IMR-90 (cell line): ENCODE results near the gene N4BP2. TPM values are rescaled to one million over a fixed set of nuclear protein-coding genes. Genes with fewer than 3 reads are reported as not detected.

Source experiments
- ATAC-seq: fragments of 200-7000 bp; cut with Tn5 transposase; 2 replicates; pipeline ENCODE4 v1.9.1; 2020; ENCODE audit warnings: low read depth, mild to moderate bottlenecking, moderate library complexity
- BruUV-seq: library from RNA; stranded (reverse); fragments of 400-500 nt; replicated peaks from 2 replicates; lab custom pipeline; 2021; lab: Mats Ljungman, UMichigan
- CTCF ChIA-PET: fragments of 300-600 bp; formaldehyde crosslinking; extraction: SDS; loops from one replicate; lab custom pipeline; 2021; ENCODE audit warnings: antibody characterized with exemption; lab: Yijun Ruan, JAX
- POLR2A ChIA-PET: fragments of 300-600 bp; sonication (Branson Sonifier 250); formaldehyde crosslinking; loops from one replicate; lab custom pipeline; 2022; ENCODE audit warnings: antibody characterized with exemption; ENCODE audit not compliant: unreplicated experiment; lab: Charles Lee
- DNase-seq: peaks from one replicate; pipeline ENCODE4 v3.0.0; 2013
- H2AFZ ChIP-seq: replicated peaks from 2 replicates; pipeline ENCODE3; 2013; ENCODE audit warnings: low read length, mild to moderate bottlenecking; ENCODE audit not compliant: poor library complexity
- H2AK5ac ChIP-seq: 2 replicates; pipeline ENCODE4 v1.6.1; 2013; ENCODE audit warnings: low read depth, low read length, inconsistent platforms
- H2AK9ac ChIP-seq: replicated peaks from 2 replicates; pipeline ENCODE3; 2013; ENCODE audit warnings: mild to moderate bottlenecking, low read depth, low read length, moderate library complexity; ENCODE audit not compliant: poor library complexity
- H2BK120ac ChIP-seq: 2 replicates; pipeline ENCODE4 v1.6.1; 2013; ENCODE audit warnings: low read depth, low read length, inconsistent platforms
- H2BK15ac ChIP-seq: 3 replicates; pipeline ENCODE4 v1.6.1; 2013; ENCODE audit warnings: low read depth, low read length, inconsistent platforms
- H2BK20ac ChIP-seq: 2 replicates; pipeline ENCODE4 v1.6.1; 2013; ENCODE audit warnings: low read depth, mild to moderate bottlenecking, inconsistent platforms, low read length, moderate library complexity
- H2BK5ac ChIP-seq: 2 replicates; pipeline ENCODE4 v1.6.1; 2013; ENCODE audit warnings: mild to moderate bottlenecking, low read depth, low read length, inconsistent platforms; ENCODE audit not compliant: poor library complexity, severe bottlenecking
- H3K14ac ChIP-seq: replicated peaks from 2 replicates; pipeline ENCODE4 v1.6.1; 2013; ENCODE audit warnings: low read depth, low read length, inconsistent platforms
- H3K18ac ChIP-seq: 2 replicates; pipeline ENCODE4 v1.6.1; 2013; ENCODE audit warnings: low read depth, low read length, control low read depth
- H3K23ac ChIP-seq: 2 replicates; pipeline ENCODE4 v1.6.1; 2013; ENCODE audit warnings: low read depth, low read length, inconsistent platforms
- H3K27ac ChIP-seq: 2 replicates; pipeline ENCODE4 v1.5.1; 2013; ENCODE audit warnings: mild to moderate bottlenecking, control low read depth, low read length; ENCODE audit not compliant: insufficient read depth
- H3K27me3 ChIP-seq: 2 replicates; pipeline ENCODE4 v1.6.1; 2013; ENCODE audit warnings: low read length; ENCODE audit not compliant: control insufficient read depth, insufficient read depth
- H3K36me3 ChIP-seq: 2 replicates; pipeline ENCODE4 v1.6.1; 2013; ENCODE audit warnings: low read length, mixed read lengths; ENCODE audit not compliant: control insufficient read depth, insufficient read depth
- H3K4ac ChIP-seq: 2 replicates; pipeline ENCODE4 v1.6.1; 2013; ENCODE audit warnings: low read depth, low read length, inconsistent platforms
- H3K4me1 ChIP-seq: 2 replicates; pipeline ENCODE4 v1.6.1; 2013; ENCODE audit warnings: low read length, mixed read lengths; ENCODE audit not compliant: control insufficient read depth, insufficient read depth
- H3K4me2 ChIP-seq: 2 replicates; pipeline ENCODE4 v1.6.1; 2013; ENCODE audit warnings: low read depth, mild to moderate bottlenecking, control low read depth, low read length, moderate library complexity
- H3K4me3 ChIP-seq: 2 replicates; pipeline ENCODE4 v1.5.1; 2013; ENCODE audit warnings: low read depth, mild to moderate bottlenecking, control low read depth, low read length, moderate library complexity; ENCODE audit not compliant: insufficient read depth
- H3K56ac ChIP-seq: 2 replicates; pipeline ENCODE4 v1.6.1; 2013; ENCODE audit warnings: low read length, inconsistent platforms; ENCODE audit not compliant: insufficient read depth; ENCODE audit errors: extremely low read depth
- H3K79me1 ChIP-seq, 2 experiments: 2 replicates each; pipeline ENCODE4 v1.6.1; 2013; ENCODE audit warnings: low read length in 2 of 2, inconsistent platforms in 1 of 2, low read depth in 1 of 2
- H3K9ac ChIP-seq: 2 replicates; pipeline ENCODE4 v1.6.1; 2013; ENCODE audit warnings: low read depth, low read length, control low read depth
- H3K9me1 ChIP-seq: 2 replicates; pipeline ENCODE4 v1.6.1; 2013; ENCODE audit warnings: low read length, inconsistent platforms; ENCODE audit not compliant: insufficient read depth
- H3K9me3 ChIP-seq: 2 replicates; pipeline ENCODE4 v1.6.1; 2013; ENCODE audit warnings: low read length; ENCODE audit not compliant: control insufficient read depth, insufficient read depth
- H4K20me1 ChIP-seq: 2 replicates; pipeline ENCODE4 v1.6.1; 2013; ENCODE audit warnings: low read length, inconsistent platforms; ENCODE audit not compliant: insufficient read depth
- H4K5ac ChIP-seq: 2 replicates; pipeline ENCODE4 v1.6.1; 2013; ENCODE audit warnings: mild to moderate bottlenecking, low read depth, low read length, control low read depth
- H4K8ac ChIP-seq, 2 experiments: 2 replicates each; pipeline ENCODE4 v1.6.1; 2013; ENCODE audit warnings: low read depth in 2 of 2, low read length in 2 of 2, control low read depth in 1 of 2, inconsistent platforms in 1 of 2
- H4K91ac ChIP-seq: 2 replicates; pipeline ENCODE4 v1.6.1; 2013; ENCODE audit warnings: low read depth, low read length, inconsistent platforms; ENCODE audit not compliant: insufficient read depth
- FOS ChIP-seq: fragments of 150-350 bp; IDR thresholded peaks from 2 replicates; pipeline ENCODE4 v1.6.1; 2016; ENCODE audit warnings: low read depth, low read length
- RCOR1 ChIP-seq: IDR thresholded peaks from 2 replicates; pipeline ENCODE4 v1.6.1; 2012; ENCODE audit warnings: mild to moderate bottlenecking, low read length, improper control_type of control experiment; ENCODE audit not compliant: insufficient replicate concordance
- RFX5 ChIP-seq: IDR thresholded peaks from 2 replicates; pipeline ENCODE4 v1.8.0; 2012; ENCODE audit warnings: low read depth, mild to moderate bottlenecking, low read length, moderate library complexity
- USF2 ChIP-seq: fragments of 150-350 bp; IDR thresholded peaks from 2 replicates; pipeline ENCODE4 v1.6.1; 2017; ENCODE audit warnings: mild to moderate bottlenecking, antibody characterized with exemption, low read length, low read depth
- WGBS, 2 experiments: methylation state at CpG; one replicate each; pipeline versions ENCODE4 v1.1.5 to v1.1.7; 2013; ENCODE audit warnings: missing lambda C conversion rate in 2 of 2; ENCODE audit not compliant: insufficient read length in 1 of 2; ENCODE audit errors: extremely low coverage in 2 of 2; 5-methylcytosine and 5-hydroxymethylcytosine counted together
- dilution Hi-C: fragments of 300-500 bp; cut with HindIII; formaldehyde crosslinking; loops from one replicate; pipeline ENCODE4 v1.14.3; 2018; ENCODE audit warnings: low sequenced_read_pairs; ENCODE audit not compliant: unreplicated experiment
- in situ Hi-C: fragments of 300-500 bp; cut with MboI; formaldehyde crosslinking; loops from 3 replicates; pipeline ENCODE4 v1.14.3; 2019; ENCODE audit warnings: low sequenced_read_pairs, inconsistent platforms, mixed read lengths
- intact Hi-C: fragments of 100-400 bp; cut with micrococcal nuclease; formaldehyde crosslinking; loops from 2 replicates; pipeline ENCODE4 v1.10.0; 2022
- polyA plus RNA-seq, 3 experiments: library from polyadenylated mRNA; depleted of rRNA; stranded (reverse); fragments of >200 nt; gene quantifications; 2 replicates each; pipeline ENCODE4 v1.2.3, GENCODE V29; 2012; ENCODE audit warnings: low replicate concordance in 1 of 3
- total RNA-seq: library from RNA; depleted of rRNA; stranded (reverse); fragments of >200 nt; gene quantifications from 2 replicates; pipeline ENCODE4 v1.2.3, GENCODE V29; 2012

The N4BP2 gene
- total and polyA plus RNA-seq, 2 of the 4 experiments (the other 2 are of a cell fraction), result 0.84 to 2.2 TPM

- H3K4me1 ChIP-seq, result no peaks in the 10 kb centered on the region
- WGBS, 2 experiments, result 100% methylated on average over 2 of the region's 4 CpGs; no CpG with 5 or more reads in 1 of the 2 experiments
- dilution Hi-C loops (no loop called here), intact Hi-C loops (no loop called here), in situ Hi-C loops (no loop called here)
- no TSS peak for BruUV-seq
- H3K4me3 ChIP-seq, result no peak overlapping the region
- H3K27me3 ChIP-seq, result no peaks in the 10 kb centered on the region; the same call in 1 of the 2 replicates
- H3K18ac ChIP-seq, result no peak overlapping the region
- H4K20me1 ChIP-seq, result no peaks in the 10 kb centered on the region
- no peaks in the 10 kb centered on the region for H3K9me1 ChIP-seq
- H3K27ac ChIP-seq, result no peak overlapping the region
- POLR2A ChIA-PET, result no interaction called here
- H2AFZ ChIP-seq, result no peak overlapping the region
- H3K4me2 ChIP-seq, result no peak overlapping the region
- no peak for ATAC-seq
- H2BK120ac ChIP-seq, result no peak overlapping the region
- H3K9me3 ChIP-seq, result no peaks in the 10 kb centered on the region
- H3K36me3 ChIP-seq, result no peaks in the 10 kb centered on the region
- DNase-seq, result no peak
- H4K8ac ChIP-seq, result no peak overlapping the region
- no peak overlapping the region for H2BK15ac ChIP-seq
- H2AK5ac ChIP-seq, result no peak overlapping the region
- H3K4ac ChIP-seq, result no peak overlapping the region
- no peak overlapping the region for H2BK20ac ChIP-seq
- no peak overlapping the region for H3K14ac ChIP-seq
- no peak overlapping the region for H4K91ac ChIP-seq
- H3K56ac ChIP-seq, result no peak overlapping the region
- no peak overlapping the region for H2BK5ac ChIP-seq
- no peak overlapping the region for H4K5ac ChIP-seq
- H2AK9ac ChIP-seq, result no peak overlapping the region
- no peaks in the 10 kb centered on the region for H3K79me1 ChIP-seq
- H3K23ac ChIP-seq, result no peak overlapping the region
- TF ChIP-seq RFX5 (no peak), RCOR1 (no peak), FOS (no peak), USF2 (no peak)
- CTCF ChIA-PET, result no interaction called here
- H3K9ac ChIP-seq, result no peak overlapping the region
These were observed 125.4 kb downstream of the N4BP2 start for GRCh38 chr4:40182001-40182400.
